ENCODE data around the gene TMEM221. TPM values are rescaled to one million over a fixed set of nuclear protein-coding genes. Genes with fewer than 3 reads are reported as not detected.
A peak's percentile ranks its signal among the peaks of the same experiment; 100 is the strongest.

Gene TMEM221
- total and polyA plus RNA-seq, 9 of the 15 experiments (the other 6 are each of a cell fraction or from before 2014, with no cell fraction given), result 0.06 to 0.35 TPM; not detected in 7

DNA sequence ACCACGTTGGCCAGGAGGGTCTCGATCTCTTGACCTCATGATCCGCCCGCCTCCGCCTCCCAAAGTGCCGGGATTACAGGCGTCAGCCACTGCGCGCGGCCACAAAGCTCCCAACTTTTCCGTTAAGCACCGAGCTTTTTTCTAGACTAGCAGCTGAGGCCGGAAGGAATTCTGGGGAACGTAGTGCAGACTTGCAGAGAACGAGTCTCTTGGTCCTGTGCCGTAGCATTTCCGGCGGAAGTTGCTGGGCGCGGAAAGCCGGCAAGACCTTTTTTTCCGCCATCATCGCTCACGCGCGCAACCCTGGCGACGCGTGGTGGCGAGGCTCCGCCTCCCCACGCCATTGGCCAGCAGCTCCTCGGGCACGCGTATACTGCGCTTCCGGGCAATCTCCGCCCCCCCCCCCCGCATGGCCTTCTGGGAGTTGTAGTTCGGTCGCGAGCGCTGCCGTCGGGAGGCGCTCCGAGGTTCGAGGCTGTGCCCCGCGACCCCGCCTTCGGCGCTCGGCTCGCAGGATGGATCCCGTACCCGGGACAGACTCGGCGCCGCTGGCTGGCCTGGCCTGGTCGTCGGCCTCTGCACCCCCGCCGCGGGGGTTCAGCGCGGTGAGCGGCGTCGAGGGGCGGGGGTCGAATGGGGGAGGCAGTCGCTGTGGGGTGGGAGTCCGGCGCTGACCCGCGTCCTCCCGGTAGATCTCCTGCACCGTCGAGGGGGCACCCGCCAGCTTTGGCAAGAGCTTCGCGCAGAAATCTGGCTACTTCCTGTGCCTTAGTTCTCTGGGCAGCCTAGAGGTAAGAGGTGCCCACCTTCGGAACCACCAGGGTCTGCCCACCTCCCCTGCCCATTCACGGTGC is 28.6 kb downstream of the TMEM221 start, which contains the start of gene MVB12A (continued):
- peak; percentile 99 for TF ChIP-seq ZBTB40 (IDR thresholded peaks at IDR 0.05)
- no peak for TF ChIP-seq ZBTB40 (CRISPR knock-in tag; IDR thresholded peaks at IDR 0.05)
- 0 out of 2 replicates have a peak, but pooled peaks have one; percentile 23 for TF ChIP-seq ZKSCAN1 (IDR thresholded peaks at IDR 0.05; ENCODE audit: low read depth, low read length)
- TF ChIP-seq FOXK2 (conservative IDR thresholded peaks at IDR 0.05 in 1 of 2, IDR thresholded peaks at IDR 0.05 in 1 of 2; ENCODE audit: low read depth in 2 of 2), result peak; percentile 58 to 71; a peak in 3 of 4 replicates
- 0 out of 2 replicates have a peak, but pooled peaks have one; percentile 57 for TF ChIP-seq ELF4 (CRISPR knock-in tag; IDR thresholded peaks at IDR 0.05)
- TF ChIP-seq GTF2B (IDR thresholded peaks at IDR 0.05; ENCODE audit: extremely low read depth, insufficient read length), result no peak
- TF ChIP-seq MECOM (CRISPR knock-in tag; IDR thresholded peaks at IDR 0.05), result no peak
- TF ChIP-seq SIRT6 (IDR thresholded peaks at IDR 0.05; ENCODE audit: low read depth, low read length), result no peak
- no peak for TF ChIP-seq ZNF79 (CRISPR knock-in tag; IDR thresholded peaks at IDR 0.05; ENCODE audit: low read depth)
- TF ChIP-seq PCBP1 (IDR thresholded peaks at IDR 0.05; ENCODE audit: low read depth, low read length, poor library complexity, severe bottlenecking), result peak; percentile 50
- TF ChIP-seq STAT6 (CRISPR knock-in tag; IDR thresholded peaks at IDR 0.05), result no peak
- no peak for TF ChIP-seq ARID2 (IDR thresholded peaks at IDR 0.05)
- TF ChIP-seq BRD9 (IDR thresholded peaks at IDR 0.05; ENCODE audit: low read depth, partially characterized antibody), result no peak
- TF ChIP-seq, protein P1, sequence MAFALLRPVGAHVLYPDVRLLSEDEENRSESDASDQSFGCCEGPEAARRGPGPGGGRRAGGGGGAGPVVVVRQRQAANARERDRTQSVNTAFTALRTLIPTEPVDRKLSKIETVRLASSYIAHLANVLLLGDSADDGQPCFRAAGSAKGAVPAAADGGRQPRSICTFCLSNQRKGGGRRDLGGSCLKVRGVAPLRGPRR (CRISPR knock-in tag; IDR thresholded peaks at IDR 0.05), result no peak

Measured in K562 (cell line).